H1 (cell line): ENCODE measurements around the gene KAZALD1. TPM values are rescaled to one million over a fixed set of nuclear protein-coding genes. Genes with fewer than 3 reads are reported as not detected.
A peak's percentile ranks its signal among the peaks of the same experiment; 100 is the strongest.

Experiments
- CTCF ChIA-PET: fragments of 300-600 bp; sonication (Branson Sonifier 250); formaldehyde crosslinking; loops from one replicate; lab custom pipeline; 2021; ENCODE audit not compliant: partially characterized antibody; lab: Charles Lee
- POLR2A ChIA-PET: fragments of 300-600 bp; sonication (Branson Sonifier 250); formaldehyde crosslinking; loops from one replicate; lab custom pipeline; 2021; ENCODE audit warnings: inconsistent platforms; ENCODE audit not compliant: partially characterized antibody; lab: Charles Lee
- DNase-seq, 2 experiments: peaks; one replicate each; pipeline versions ENCODE4 v3.0.0 to v3.0.0-alpha.2; 2010 to 2022; ENCODE audit warnings: low spot score in 2 of 2, low read depth in 1 of 2, mixed read lengths in 1 of 2
- FAIRE-seq: peaks from 2 replicates; lab custom pipeline; 2011; peaks lifted over from hg19 to GRCh38; lab: Jason Lieb, UNC
- H2AFZ ChIP-seq: 2 replicates; pipeline ENCODE4 v1.8.1; 2012; ENCODE audit warnings: low read length, inconsistent platforms
- H2AK5ac ChIP-seq: 2 replicates; pipeline ENCODE4 v1.6.1; 2013; ENCODE audit warnings: low read depth, low read length
- H2BK120ac ChIP-seq: replicated peaks from 2 replicates; pipeline ENCODE3; 2013; ENCODE audit warnings: low read depth, low read length, inconsistent platforms
- H2BK12ac ChIP-seq: 2 replicates; pipeline ENCODE4 v1.6.1; 2013; ENCODE audit warnings: low read depth, low read length
- H2BK15ac ChIP-seq: 2 replicates; pipeline ENCODE4 v1.6.1; 2013; ENCODE audit warnings: low read length
- H2BK20ac ChIP-seq: 2 replicates; pipeline ENCODE4 v1.6.1; 2013; ENCODE audit warnings: low read length
- H2BK5ac ChIP-seq: 2 replicates; pipeline ENCODE4 v1.6.1; 2013; ENCODE audit warnings: low read depth, low read length
- H3K14ac ChIP-seq: 2 replicates; pipeline ENCODE4 v1.6.1; 2013; ENCODE audit warnings: inconsistent platforms; ENCODE audit not compliant: insufficient read length
- H3K18ac ChIP-seq: 2 replicates; pipeline ENCODE4 v1.6.1; 2013; ENCODE audit warnings: low read length; ENCODE audit errors: extremely low read depth
- H3K23ac ChIP-seq: 2 replicates; pipeline ENCODE4 v1.6.1; 2013; ENCODE audit warnings: inconsistent platforms; ENCODE audit not compliant: insufficient read length
- H3K23me2 ChIP-seq: 2 replicates; pipeline ENCODE4 v1.6.1; 2013; ENCODE audit warnings: low read depth, low read length
- H3K27ac ChIP-seq: 2 replicates; pipeline ENCODE4 v1.6.1; 2011; ENCODE audit warnings: low read depth, low read length, inconsistent platforms
- H3K27me3 ChIP-seq, 4 experiments: replicated peaks in 1 of 4; 1 replicate in 1 of 4; 2 replicates in 3 of 4; pipeline versions ENCODE4 v1.6.1 to v1.8.1; 2011 to 2013; ENCODE audit warnings: low read length in 3 of 4, mild to moderate bottlenecking in 3 of 4, inconsistent platforms in 2 of 4, mixed read lengths in 2 of 4, moderate library complexity in 1 of 4; ENCODE audit not compliant: control insufficient read depth in 3 of 4, insufficient read depth in 3 of 4; ENCODE audit errors: extremely low read depth in 1 of 4
- H3K36me3 ChIP-seq, 4 experiments: 2 replicates each; pipeline versions ENCODE4 v1.6.1 to v1.8.1; 2011 to 2013; ENCODE audit warnings: mild to moderate bottlenecking in 4 of 4, low read length in 3 of 4, moderate library complexity in 2 of 4, control low read depth in 1 of 4, inconsistent platforms in 1 of 4; ENCODE audit not compliant: insufficient read depth in 4 of 4, control insufficient read depth in 2 of 4
- H3K4ac ChIP-seq: replicated peaks from 2 replicates; pipeline ENCODE3; 2013; ENCODE audit warnings: low read length, low read depth, mixed read lengths, inconsistent platforms; ENCODE audit not compliant: insufficient read length
- H3K4me1 ChIP-seq, 4 experiments: replicated peaks in 1 of 4; 1 replicate in 1 of 4; 2 replicates in 3 of 4; pipeline versions ENCODE4 v1.6.1 to v1.8.1; 2011 to 2013; ENCODE audit warnings: low read length in 3 of 4, inconsistent platforms in 2 of 4, mixed read lengths in 1 of 4; ENCODE audit not compliant: insufficient read depth in 4 of 4, control insufficient read depth in 3 of 4
- H3K4me2 ChIP-seq, 2 experiments: 2 replicates each; pipeline versions ENCODE4 v1.6.1 to v1.8.1; 2011 to 2013; ENCODE audit warnings: low read depth in 2 of 2, low read length in 2 of 2, control low read depth in 1 of 2, inconsistent platforms in 1 of 2, mild to moderate bottlenecking in 1 of 2; ENCODE audit not compliant: insufficient read depth in 1 of 2
- H3K4me3 ChIP-seq, 4 experiments: fragments of 200-600, 300-600 bp in 1 of 4; sonication (generic), shearing (Covaris generic), sonication (Bioruptor Twin) in 1 of 4; 2 replicates each; pipeline versions ENCODE4 v1.5.1 to v1.8.1; 2011 to 2016; ENCODE audit warnings: low read length in 4 of 4, low read depth in 3 of 4, control low read depth in 2 of 4, inconsistent platforms in 2 of 4, mild to moderate bottlenecking in 2 of 4, mixed read lengths in 1 of 4, moderate library complexity in 1 of 4; ENCODE audit not compliant: insufficient read depth in 2 of 4; ENCODE audit errors: extremely low read depth in 1 of 4
- H3K56ac ChIP-seq: replicated peaks from 2 replicates; pipeline ENCODE3; 2013; ENCODE audit warnings: low read depth, mild to moderate bottlenecking, mixed read lengths, low read length, inconsistent platforms; ENCODE audit not compliant: insufficient read length
- H3K79me1 ChIP-seq: 2 replicates; pipeline ENCODE4 v1.6.1; 2013; ENCODE audit warnings: low read depth, low read length, control low read depth
- H3K79me2 ChIP-seq, 2 experiments: 2 replicates each; pipeline versions ENCODE4 v1.6.1 to v1.8.1; 2012 to 2013; ENCODE audit warnings: low read length in 2 of 2, mild to moderate bottlenecking in 2 of 2, inconsistent platforms in 1 of 2; ENCODE audit not compliant: insufficient read depth in 2 of 2, control insufficient read depth in 1 of 2
- H3K9ac ChIP-seq, 4 experiments: replicated peaks in 1 of 4; 1 replicate in 1 of 4; 2 replicates in 3 of 4; pipeline versions ENCODE4 v1.6.1 to v1.8.1; 2011 to 2013; ENCODE audit warnings: low read depth in 3 of 4, low read length in 3 of 4, control low read depth in 2 of 4, mild to moderate bottlenecking in 2 of 4, moderate library complexity in 2 of 4, inconsistent platforms in 1 of 4; ENCODE audit errors: extremely low read depth in 1 of 4
- H3K9me3 ChIP-seq, 2 experiments: 2 replicates each; pipeline versions ENCODE4 v1.6.1 to v1.8.1; 2012 to 2013; ENCODE audit warnings: mild to moderate bottlenecking in 2 of 2, moderate library complexity in 2 of 2, control low read depth in 1 of 2, inconsistent platforms in 1 of 2, low read depth in 1 of 2, low read length in 1 of 2, mixed read lengths in 1 of 2; ENCODE audit not compliant: insufficient read depth in 2 of 2
- H4K20me1 ChIP-seq, 2 experiments: replicated peaks in 1 of 2; 2 replicates each; pipeline versions ENCODE3 to v1.8.1; 2011 to 2013; ENCODE audit warnings: inconsistent platforms in 2 of 2, low read length in 2 of 2, mild to moderate bottlenecking in 1 of 2; ENCODE audit not compliant: insufficient read depth in 2 of 2, control insufficient read depth in 1 of 2
- H4K5ac ChIP-seq: 2 replicates; pipeline ENCODE4 v1.6.1; 2013; ENCODE audit warnings: low read length, low read depth, mixed read lengths, inconsistent platforms; ENCODE audit not compliant: insufficient read length
- H4K8ac ChIP-seq: 2 replicates; pipeline ENCODE4 v1.8.0; 2013; ENCODE audit warnings: mild to moderate bottlenecking, moderate library complexity, low read length, inconsistent platforms; ENCODE audit not compliant: insufficient read depth; ENCODE audit errors: extremely low read depth
- H4K91ac ChIP-seq: replicated peaks from 2 replicates; pipeline ENCODE3; 2013; ENCODE audit warnings: low read length, mixed read lengths, inconsistent platforms; ENCODE audit not compliant: insufficient read length
- EP300 ChIP-seq, 2 experiments: IDR thresholded peaks; 1 replicate in 1 of 2; 2 replicates in 1 of 2; pipeline ENCODE4 v1.6.1; 2011 to 2012; ENCODE audit warnings: low read depth in 2 of 2, low read length in 2 of 2, mild to moderate bottlenecking in 2 of 2, borderline replicate concordance in 1 of 2, inconsistent platforms in 1 of 2, moderate library complexity in 1 of 2
- FOSL1 ChIP-seq: IDR thresholded peaks from 2 replicates; pipeline ENCODE4 v1.6.1; 2011; ENCODE audit warnings: mild to moderate bottlenecking, low read depth, low read length, moderate library complexity; ENCODE audit not compliant: insufficient read depth
- HDAC2 ChIP-seq, 2 experiments: fragments of 300-600 bp in 1 of 2; sonication (generic) in 1 of 2; IDR thresholded peaks; 2 replicates each; pipeline ENCODE4 v1.6.1; 2011 to 2012; ENCODE audit warnings: low read depth in 2 of 2, low read length in 2 of 2, mild to moderate bottlenecking in 2 of 2, moderate library complexity in 2 of 2, borderline replicate concordance in 1 of 2, inconsistent platforms in 1 of 2
- JUN ChIP-seq: IDR thresholded peaks from 2 replicates; pipeline ENCODE4 v1.6.1; 2011; ENCODE audit warnings: low read depth, mild to moderate bottlenecking, improper control_type of control experiment, low read length
- SAP30 ChIP-seq: fragments of 300-600 bp; sonication (generic); IDR thresholded peaks from 2 replicates; pipeline ENCODE4 v1.7.1; 2012; ENCODE audit warnings: low read length, moderate library complexity, mild to moderate bottlenecking, inconsistent platforms; ENCODE audit not compliant: insufficient read depth, insufficient replicate concordance
- SP1 ChIP-seq: IDR thresholded peaks from 2 replicates; pipeline ENCODE4 v1.6.1; 2011; ENCODE audit warnings: low read depth, low read length
- SP4 ChIP-seq: IDR thresholded peaks from 2 replicates; pipeline ENCODE4 v1.6.1; 2012; ENCODE audit warnings: low read length, inconsistent platforms
- SUZ12 ChIP-seq: fragments of 200-600 bp; sonication (generic); IDR thresholded peaks from 2 replicates; pipeline ENCODE4 v1.6.1; 2012; ENCODE audit warnings: mild to moderate bottlenecking, inconsistent platforms, low read length, moderate library complexity, mixed read lengths
- TAF7 ChIP-seq: optimal IDR thresholded peaks from 2 replicates; pipeline ENCODE3; 2011; ENCODE audit warnings: low read depth, mild to moderate bottlenecking, inconsistent platforms, low read length, moderate library complexity, borderline replicate concordance
- WGBS, 2 experiments: shearing (Covaris generic) in 1 of 2; methylation state at CpG; one replicate each; pipeline versions ENCODE4 v1.1.6 to v1.1.7; 2013 to 2015; ENCODE audit warnings: low lambda C conversion rate in 2 of 2, mixed read lengths in 2 of 2, inconsistent platforms in 1 of 2, low coverage in 1 of 2, missing lambda C conversion rate in 1 of 2; ENCODE audit not compliant: insufficient replicate concordance in 2 of 2, insufficient coverage in 1 of 2, insufficient read length in 1 of 2; ENCODE audit errors: extremely low coverage in 1 of 2, missing lambda C conversion rate in 1 of 2; 5-methylcytosine and 5-hydroxymethylcytosine counted together
- polyA plus RNA-seq, 7 experiments: library from polyadenylated mRNA; depleted of rRNA in 3 of 7; stranded (reverse) in 5 of 7; unstranded in 2 of 7; fragments of >200 nt in 5 of 7; fragments of 200-250 nt in 2 of 7; gene quantifications; 1 replicate in 5 of 7; 2 replicates in 1 of 7; 4 replicates in 1 of 7; pipeline versions ENCODE4 v1.2.1 to v1.2.3, GENCODE V29; 2011 to 2013; ENCODE audit warnings: missing spikeins in 2 of 7, mixed read lengths in 2 of 7
- total RNA-seq: library from RNA; stranded (reverse); fragmentation: NEBNext Ultra II Directional; extraction: Animal tissue kit (Norgen Biotek cat#: 25700); gene quantifications from 2 replicates; pipeline ENCODE4 v1.2.1, GENCODE V29; 2021
- TF ChIP-seq, protein P1 (sequence below): IDR thresholded peaks from 2 replicates; pipeline ENCODE4 v1.6.1; 2012; ENCODE audit warnings: inconsistent platforms

The KAZALD1 gene
- total and polyA plus RNA-seq, 2 of the 8 experiments (the other 6 are each of a cell fraction or from before 2014, with no cell fraction given): 0.65 to 1.9 TPM

DNA sequence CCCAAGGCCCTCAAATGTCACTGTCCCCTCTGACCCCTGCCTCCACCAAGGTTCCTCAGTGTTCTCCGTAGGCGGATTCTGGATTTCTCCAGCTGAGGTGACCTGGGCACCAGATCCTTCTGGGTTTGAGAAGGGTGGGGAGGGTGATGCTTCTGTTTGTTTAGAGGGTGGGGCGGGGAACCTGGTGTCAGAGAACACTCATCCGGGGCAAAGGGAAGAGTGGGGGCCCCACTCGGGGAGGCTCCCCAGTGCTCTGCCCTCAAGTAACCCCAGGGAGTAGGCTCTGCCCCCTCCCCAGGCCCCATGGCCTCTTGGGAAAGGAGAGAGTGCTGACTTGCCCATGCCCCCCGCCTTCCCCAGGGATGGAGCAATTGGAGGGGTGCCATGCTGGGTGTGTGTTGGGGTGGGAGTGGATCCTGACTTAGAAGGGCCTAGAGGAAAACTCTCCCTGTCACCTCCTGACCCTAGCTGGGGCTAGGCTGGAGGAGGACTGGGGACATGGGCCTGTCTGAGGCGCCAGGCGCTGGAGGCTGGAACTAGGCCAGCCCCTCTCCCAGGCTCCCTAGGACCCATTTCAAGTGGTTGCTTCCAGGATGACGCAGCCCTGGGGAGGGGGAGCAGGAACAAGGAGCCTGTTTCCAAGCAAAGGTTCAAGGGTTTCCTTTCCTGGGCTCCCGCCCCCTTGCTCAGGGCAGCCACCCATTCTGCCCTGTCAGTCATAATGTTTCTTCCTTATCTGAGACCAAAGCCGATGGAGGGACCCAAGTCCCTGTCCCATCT lies 27.9 kb downstream of the KAZALD1 start:
- ChIA-PET CTCF (interaction anchor here (1.7 to 59.5 kb wide), 4 partner anchors 7 to 57 kb away, joined by 5 to 2176 read pairs (median 323); partner anchors contain the start of genes KAZALD1, PDZD7 and SFXN3), POLR2A (interaction anchor here (2.0 kb wide), 1 partner anchor 16 kb away, joined by 4 read pairs; no protein-coding TSS in a partner anchor)
- H4K20me1 ChIP-seq: peaks cover 0 to 1% of the 10 kb centered on the region in 2 experiments
- no peak overlapping the region for H2BK5ac ChIP-seq
- no peaks in the 10 kb centered on the region for H3K79me1 ChIP-seq
- WGBS, 2 experiments: 82% methylated on average over 8 of the region's 11 CpGs; no CpG with 5 or more reads in 1 of the 2 experiments
- H3K23ac ChIP-seq: no peak overlapping the region
- H3K18ac ChIP-seq: no peak overlapping the region
- H2BK12ac ChIP-seq: no peak overlapping the region
- H3K9ac ChIP-seq: no peak overlapping the region
- no peaks in the 10 kb centered on the region for H3K9me3 ChIP-seq
- peaks cover 0 to 12% (median 4%) of the 10 kb centered on the region in 4 experiments; a peak in 2 of 7 replicates for H3K4me1 ChIP-seq
- no peak overlapping the region for H2AFZ ChIP-seq
- no peaks in the 10 kb centered on the region for H3K79me2 ChIP-seq
- peaks cover 2% of the 10 kb centered on the region; the same call in 1 of the 2 replicates for H3K23me2 ChIP-seq
- H3K4ac ChIP-seq: no peak overlapping the region
- no peak overlapping the region for H2BK15ac ChIP-seq
- H3K27ac ChIP-seq: no peak overlapping the region
- H4K5ac ChIP-seq: no peak overlapping the region
- FAIRE-seq: no peak
- no peak overlapping the region for H3K4me3 ChIP-seq
- peak overlapping the region; percentile 65; the same call in 1 of the 2 replicates for H4K8ac ChIP-seq
- peaks cover 0 to 11% (median under 1%) of the 10 kb centered on the region in 4 experiments; a peak in 3 of 7 replicates for H3K27me3 ChIP-seq
- DNase-seq: no peak
- no peak overlapping the region for H2BK120ac ChIP-seq
- H4K91ac ChIP-seq: no peak overlapping the region
- H3K56ac ChIP-seq: no peak overlapping the region
- no peak overlapping the region for H2BK20ac ChIP-seq
- H3K36me3 ChIP-seq: no peaks in the 10 kb centered on the region
- no peak overlapping the region for H2AK5ac ChIP-seq
- H3K4me2 ChIP-seq: no peak overlapping the region
- no peak overlapping the region for H3K14ac ChIP-seq
- TF ChIP-seq EP300 (IDR thresholded peaks at IDR 0.05; ENCODE audit: borderline replicate concordance in 1 of 2, low read depth in 2 of 2, low read length in 2 of 2) (no peak), SUZ12 (no peak), TAF7 (no peak), JUN (no peak), HDAC2 (IDR thresholded peaks at IDR 0.05; ENCODE audit: borderline replicate concordance in 1 of 2, low read depth in 2 of 2, low read length in 2 of 2) (no peak), SAP30 (no peak), FOSL1 (no peak), SP4 (no peak), SP1 (no peak)
- TF ChIP-seq, protein P1, sequence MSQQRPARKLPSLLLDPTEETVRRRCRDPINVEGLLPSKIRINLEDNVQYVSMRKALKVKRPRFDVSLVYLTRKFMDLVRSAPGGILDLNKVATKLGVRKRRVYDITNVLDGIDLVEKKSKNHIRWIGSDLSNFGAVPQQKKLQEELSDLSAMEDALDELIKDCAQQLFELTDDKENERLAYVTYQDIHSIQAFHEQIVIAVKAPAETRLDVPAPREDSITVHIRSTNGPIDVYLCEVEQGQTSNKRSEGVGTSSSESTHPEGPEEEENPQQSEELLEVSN: no peak
